PC-3 (cell line): ENCODE data around the gene NEAT1. TPM values are rescaled to one million over a fixed set of nuclear protein-coding genes. Genes with fewer than 3 reads are reported as not detected.

Experiments
- ATAC-seq: fragments of 200-7000 bp; cut with Tn5 transposase; 2 replicates; pipeline ENCODE4 v1.9.1; 2020; ENCODE audit warnings: mild to moderate bottlenecking, moderate library complexity
- BruUV-seq: library from RNA; stranded (reverse); fragments of 400-500 nt; replicated peaks from 2 replicates; lab custom pipeline; 2021; lab: Mats Ljungman, UMichigan
- CTCF ChIA-PET: fragments of 300-600 bp; sonication (Branson Sonifier 250); formaldehyde crosslinking; loops from one replicate; lab custom pipeline; 2022; ENCODE audit warnings: antibody characterized with exemption; lab: Charles Lee
- POLR2A ChIA-PET: fragments of 300-600 bp; sonication (Branson Sonifier 250); formaldehyde crosslinking; loops from one replicate; lab custom pipeline; 2022; ENCODE audit warnings: antibody characterized with exemption; ENCODE audit not compliant: unreplicated experiment; lab: Charles Lee
- DNase-seq: peaks from one replicate; pipeline ENCODE4 v3.0.0-alpha.2; 2015
- H2AFZ ChIP-seq: fragments of 300-600 bp; sonication (generic); 2 replicates; pipeline ENCODE4 v1.6.0; 2016; ENCODE audit warnings: antibody characterized with exemption, low read length
- H3F3A ChIP-seq: fragments of 300-600 bp; sonication (generic); one replicate; pipeline ENCODE4 v1.6.0; 2017; ENCODE audit warnings: antibody characterized with exemption, low read length, control low read depth, mild to moderate bottlenecking; ENCODE audit not compliant: unreplicated experiment
- H3K27ac ChIP-seq: fragments of 300-600 bp; sonication (generic); 2 replicates; pipeline ENCODE4 v1.5.1; 2016; ENCODE audit warnings: mild to moderate bottlenecking, low read length
- H3K27me3 ChIP-seq: fragments of 300-600 bp; sonication (generic); 2 replicates; pipeline ENCODE4 v1.6.1; 2016; ENCODE audit warnings: low read length, mixed read lengths
- H3K36me3 ChIP-seq: fragments of 300-600 bp; sonication (generic); 2 replicates; pipeline ENCODE4 v1.6.1; 2016; ENCODE audit warnings: low read depth, mixed run types, low read length, mixed read lengths
- H3K4me1 ChIP-seq: fragments of 300-600 bp; sonication (generic); 2 replicates; pipeline ENCODE4 v1.5.1; 2016; ENCODE audit warnings: low read length; ENCODE audit not compliant: insufficient read depth
- H3K4me2 ChIP-seq: fragments of 300-600 bp; sonication (generic); 2 replicates; pipeline ENCODE4 v1.6.0; 2016; ENCODE audit warnings: low read length
- H3K4me3 ChIP-seq: fragments of 300-600 bp; sonication (generic); 2 replicates; pipeline ENCODE4 v1.5.1; 2016; ENCODE audit warnings: mild to moderate bottlenecking, low read length, mixed read lengths
- H3K79me2 ChIP-seq: fragments of 300-600 bp; sonication (generic); 2 replicates; pipeline ENCODE4 v1.6.1; 2017; ENCODE audit warnings: low read length, mixed read lengths
- H3K9ac ChIP-seq: fragments of 300-600 bp; sonication (generic); 2 replicates; pipeline ENCODE4 v1.6.0; 2016; ENCODE audit warnings: mild to moderate bottlenecking, low read length
- H3K9me2 ChIP-seq: fragments of 300-600 bp; sonication (generic); replicated peaks from 2 replicates; pipeline ENCODE4 v1.6.1; 2016; ENCODE audit warnings: mixed run types, low read length, mixed read lengths
- H3K9me3 ChIP-seq: fragments of 300-600 bp; sonication (generic); 2 replicates; pipeline ENCODE4 v1.6.1; 2016; ENCODE audit warnings: low read length, mixed read lengths
- H4K20me1 ChIP-seq: fragments of 300-600 bp; sonication (generic); 2 replicates; pipeline ENCODE4 v1.6.1; 2016; ENCODE audit warnings: low read length, mixed read lengths
- CTCF ChIP-seq: fragments of 300-600 bp; sonication (generic); conservative IDR thresholded peaks from 2 replicates; pipeline ENCODE4 v1.5.1; 2017; ENCODE audit warnings: antibody characterized with exemption, low read depth, mild to moderate bottlenecking, low read length
- EZH2 ChIP-seq: fragments of 300-600 bp; sonication (generic); IDR thresholded peaks from one replicate; pipeline ENCODE4 v1.6.1; 2017; ENCODE audit warnings: antibody characterized with exemption, mild to moderate bottlenecking, low read length; ENCODE audit not compliant: unreplicated experiment
- EZH2phosphoT487 ChIP-seq: fragments of 300-600 bp; sonication (generic); IDR thresholded peaks from 2 replicates; pipeline ENCODE4 v1.6.1; 2018; ENCODE audit warnings: mild to moderate bottlenecking, antibody characterized with exemption, low read length, borderline replicate concordance
- intact Hi-C: fragments of 100-400 bp; cut with micrococcal nuclease; formaldehyde crosslinking; loops from 2 replicates; pipeline ENCODE4 v1.9.0; 2023
- total RNA-seq: library from RNA; depleted of rRNA; stranded (reverse); fragments of >200 nt; gene quantifications from 2 replicates; pipeline ENCODE4 v1.2.3, GENCODE V29; 2014

Gene NEAT1
- total RNA-seq, 1 experiment from 2014 or later, result 47.9 TPM

DNA sequence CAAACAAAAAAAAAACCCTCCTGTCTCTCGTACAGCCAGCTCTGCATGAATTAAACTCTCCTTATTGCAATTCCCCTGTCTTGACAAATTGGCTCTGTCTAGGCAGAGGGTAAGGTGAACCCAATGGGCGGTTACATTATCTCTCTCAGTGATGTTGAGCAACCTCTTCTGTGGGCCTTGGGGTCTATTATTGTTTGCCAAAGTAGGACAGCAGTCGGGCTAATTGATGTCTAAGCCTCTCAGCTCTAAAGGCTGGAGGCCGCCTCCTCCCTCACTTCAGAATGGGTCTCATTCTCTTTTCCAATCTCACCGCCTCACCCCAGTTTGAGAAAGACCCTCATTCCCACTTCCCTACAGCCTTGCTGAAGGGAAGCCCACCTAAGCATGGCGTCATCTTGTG is 38.8 kb upstream of the NEAT1 start:
- Histone ChIP-seq H3K4me3 (no peak overlapping the region), H3K27me3 (no peaks in the 10 kb centered on the region), H3F3A (peaks cover 13% of the 10 kb centered on the region), H3K36me3 (no peaks in the 10 kb centered on the region), H3K9me3 (no peaks in the 10 kb centered on the region), H3K27ac (peak overlapping the region; percentile 98), H3K4me1 (peaks cover 69% of the 10 kb centered on the region), H3K4me2 (peak overlapping the region; percentile 79), H3K79me2 (peaks cover 23% of the 10 kb centered on the region), H3K9ac (peak overlapping the region; percentile 95), H2AFZ (no peak overlapping the region), H4K20me1 (no peaks in the 10 kb centered on the region), H3K9me2 (no peaks in the 10 kb centered on the region)
- TF ChIP-seq CTCF, result no peak
- no peak for TF ChIP-seq EZH2phosphoT487
- no peak for TF ChIP-seq EZH2
- DNase-seq, result peak; percentile 12
- ChIA-PET CTCF (no interaction called here), POLR2A (interaction anchor here (1.1 kb wide), 2 partner anchors 32 to 47 kb away, joined by 3 to 5 read pairs; no protein-coding TSS in a partner anchor)
- no TSS peak for BruUV-seq
- ATAC-seq, result no peak
- intact Hi-C loops, result no loop called here

DNA sequence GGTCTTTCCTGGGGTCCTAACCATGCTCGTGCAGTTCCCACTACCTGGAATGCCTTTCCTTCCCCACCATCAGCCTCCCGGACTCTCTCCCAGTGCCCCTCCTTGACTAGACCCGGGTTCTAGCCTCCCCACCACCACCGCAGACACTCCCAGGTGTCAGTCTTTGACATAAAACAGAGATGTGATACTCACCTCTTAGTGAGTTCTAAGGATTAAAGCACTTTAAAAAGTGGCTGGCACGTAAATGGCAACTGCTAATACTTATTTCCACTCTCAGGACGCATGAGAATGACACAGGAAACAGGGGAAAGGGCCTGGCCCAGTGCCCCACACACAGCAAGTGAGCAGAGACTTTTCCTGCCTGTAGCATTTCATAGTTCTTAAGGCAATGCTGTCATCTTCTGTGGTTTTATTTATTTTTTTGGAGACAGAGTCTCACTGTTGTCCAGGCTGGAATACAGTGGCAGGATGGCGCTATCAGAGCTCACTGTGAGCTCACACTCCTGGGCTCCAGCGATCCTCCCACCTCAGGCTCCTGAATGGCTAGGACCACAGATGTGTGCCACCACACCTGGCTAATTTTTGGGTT is 38.2 kb upstream of the NEAT1 start:
- no peak overlapping the region for H3K4me3 ChIP-seq
- peaks cover 69% of the 10 kb centered on the region for H3K4me1 ChIP-seq
- peak; percentile 78 for DNase-seq
- H3F3A ChIP-seq, result peaks cover 13% of the 10 kb centered on the region
- H3K36me3 ChIP-seq, result no peaks in the 10 kb centered on the region
- ChIA-PET CTCF (interaction anchor here (0.5 kb wide), 1 partner anchor 48 kb away, joined by 6 read pairs; no protein-coding TSS in a partner anchor), POLR2A (interaction anchor here (0.6 to 0.8 kb wide), 4 partner anchors 33 to 115 kb away, joined by 3 to 14 read pairs (median 4); partner anchors contain the start of gene NEAT1)
- no peaks in the 10 kb centered on the region; the same call in 1 of the 2 replicates for H4K20me1 ChIP-seq
- no peak overlapping the region for H2AFZ ChIP-seq
- intact Hi-C loops, result no loop called here
- H3K9me2 ChIP-seq, result no peaks in the 10 kb centered on the region
- TF ChIP-seq EZH2 (no peak), CTCF (no peak), EZH2phosphoT487 (no peak)
- H3K79me2 ChIP-seq, result peaks cover 29% of the 10 kb centered on the region
- peak overlapping the region; percentile 98 for H3K27ac ChIP-seq
- H3K4me2 ChIP-seq, result peak overlapping the region; percentile 79
- no peaks in the 10 kb centered on the region for H3K27me3 ChIP-seq
- no TSS peak for BruUV-seq
- peak; percentile 1 for ATAC-seq
- H3K9ac ChIP-seq, result peak overlapping the region; percentile 95
- no peaks in the 10 kb centered on the region for H3K9me3 ChIP-seq
